ENCODE data around the gene FAHD2A.

DNA sequence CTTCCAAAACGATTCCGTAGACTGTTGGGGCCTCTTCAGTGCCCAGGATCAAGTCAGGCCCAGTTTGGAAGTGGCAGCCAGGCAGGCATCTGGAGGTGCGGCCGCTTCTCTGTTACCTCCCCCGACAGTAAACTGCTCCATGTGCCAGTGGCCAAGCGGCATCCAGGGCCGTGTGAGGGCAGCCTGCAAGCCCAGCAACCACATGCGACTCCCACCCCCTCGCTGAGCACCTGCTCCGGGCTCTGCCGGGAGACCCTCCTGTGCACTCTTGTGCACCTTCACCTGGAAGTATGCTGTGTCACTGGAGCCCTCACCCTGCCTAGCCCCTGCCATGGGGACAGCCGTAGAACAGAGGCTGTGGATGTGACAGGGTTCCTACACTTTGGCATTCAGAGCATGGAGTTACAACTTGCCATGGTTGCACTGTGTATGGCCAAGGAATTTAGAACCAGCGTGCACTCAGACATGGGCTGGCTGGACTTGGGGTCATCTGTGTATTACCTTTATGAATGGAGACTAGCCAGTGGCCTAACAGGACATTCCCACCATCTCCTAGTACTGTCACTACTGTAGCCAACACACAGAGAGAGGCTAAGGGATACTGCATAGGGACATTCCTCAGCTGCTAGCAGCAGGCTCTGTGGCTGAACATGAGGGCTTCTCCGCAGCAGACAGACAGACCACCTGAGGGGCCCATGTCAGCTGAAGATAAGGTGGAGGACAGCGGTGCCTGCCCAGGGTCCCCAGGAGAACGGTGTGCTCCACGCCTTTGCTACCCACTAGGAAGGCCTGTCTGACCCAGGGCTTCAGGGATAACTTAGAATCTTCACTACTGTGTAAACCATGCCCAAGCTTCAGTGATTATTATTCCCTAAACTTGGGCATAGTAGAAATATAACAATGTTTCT, 25.0 kb upstream of the FAHD2A start:
- TF ChIP-seq CTCF (IDR thresholded peaks at IDR 0.05; ENCODE audit: low read depth, low read length): no peak
- TF ChIP-seq, protein P1, sequence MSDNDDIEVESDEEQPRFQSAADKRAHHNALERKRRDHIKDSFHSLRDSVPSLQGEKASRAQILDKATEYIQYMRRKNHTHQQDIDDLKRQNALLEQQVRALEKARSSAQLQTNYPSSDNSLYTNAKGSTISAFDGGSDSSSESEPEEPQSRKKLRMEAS (IDR thresholded peaks at IDR 0.05; ENCODE audit: low read depth, low read length): no peak
- no peak for TF ChIP-seq POLR2A (IDR thresholded peaks at IDR 0.05; ENCODE audit: extremely low read depth, insufficient read length)
- no peak for TF ChIP-seq MYC (IDR thresholded peaks at IDR 0.05; ENCODE audit: low read depth, low read length)
